T-helper 1 cell treated with Interleukin-12 subunit alpha and Interleukin-12 subunit beta and Interleukin-4 antibody, amounts not matched to agents 30 μg/mL and 1 μg/mL, for 36 hours (primary cell): ENCODE results near the gene RERE.
"Not testable (repeated sequence)": the region's sequence is repeated elsewhere in the genome, so short reads cannot be mapped to it uniquely, and the experiment has no call there.

ENCODE experiments used
- H3K27ac Mint-ChIP-seq: one replicate; pipeline ENCODE4 v1.8.0; 2021; ENCODE audit warnings: mild to moderate bottlenecking, mixed read lengths
- H3K27me3 Mint-ChIP-seq: one replicate; pipeline ENCODE4 v1.8.0; 2021; ENCODE audit warnings: low read depth, mixed read lengths
- H3K36me3 Mint-ChIP-seq: one replicate; pipeline ENCODE4 v1.8.0; 2021; ENCODE audit warnings: low read depth, mixed read lengths
- H3K4me1 Mint-ChIP-seq: one replicate; pipeline ENCODE4 v1.8.0; 2021; ENCODE audit warnings: low read depth, mixed read lengths
- H3K4me3 Mint-ChIP-seq: one replicate; pipeline ENCODE4 v1.8.0; 2021; ENCODE audit warnings: mild to moderate bottlenecking, moderate library complexity, mixed read lengths
- H3K9me3 Mint-ChIP-seq: one replicate; pipeline ENCODE4 v1.8.0; 2021; ENCODE audit warnings: mixed read lengths

The RERE gene

GRCh38 chr1:8625981-8626898, 191.2 kb downstream of the RERE start:
- H3K4me1 Mint-ChIP-seq, result peaks cover 51% of the 10 kb centered on the region
- H3K27me3 Mint-ChIP-seq, result no peaks in the 10 kb centered on the region
- H3K4me3 Mint-ChIP-seq, result no peak overlapping the region
- no peaks in the 10 kb centered on the region for H3K9me3 Mint-ChIP-seq
- peaks cover 10% of the 10 kb centered on the region for H3K36me3 Mint-ChIP-seq
- H3K27ac Mint-ChIP-seq, result no peak overlapping the region

GRCh38 chr1:8625491-8625890, 191.9 kb downstream of the RERE start:
- no peaks in the 10 kb centered on the region for H3K9me3 Mint-ChIP-seq
- peaks cover 52% of the 10 kb centered on the region for H3K4me1 Mint-ChIP-seq
- peaks cover 10% of the 10 kb centered on the region for H3K36me3 Mint-ChIP-seq
- no peak overlapping the region for H3K4me3 Mint-ChIP-seq
- no peaks in the 10 kb centered on the region for H3K27me3 Mint-ChIP-seq
- no peak overlapping the region for H3K27ac Mint-ChIP-seq

DNA sequence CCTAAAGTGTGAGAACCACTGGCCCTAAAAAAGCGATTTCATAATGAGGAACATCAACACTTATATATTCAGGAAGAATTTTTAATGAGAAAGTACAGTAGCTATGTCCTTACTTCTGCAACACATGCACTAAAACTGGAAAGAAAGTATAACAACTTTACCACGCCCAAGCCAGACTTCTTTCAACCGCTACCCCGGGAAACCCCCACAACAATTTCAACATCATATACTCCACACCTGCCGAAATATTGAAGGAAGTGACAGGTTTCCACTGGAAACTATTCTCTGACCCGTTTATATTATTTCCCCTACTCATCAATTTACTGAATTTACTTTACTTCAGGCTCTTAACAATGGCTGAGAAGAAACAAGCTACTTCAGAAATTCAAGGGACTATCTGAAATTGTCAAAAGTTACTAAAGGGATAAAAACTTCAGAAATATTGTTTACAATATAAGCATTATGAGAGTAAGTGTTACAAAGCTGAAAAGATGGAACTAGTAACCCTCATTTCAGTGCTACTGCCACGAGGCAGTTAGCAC, 193.7 kb downstream of the RERE start:
- peaks cover 34% of the 10 kb centered on the region for H3K4me1 Mint-ChIP-seq
- H3K36me3 Mint-ChIP-seq, H3K4me3 Mint-ChIP-seq, H3K9me3 Mint-ChIP-seq, H3K27me3 Mint-ChIP-seq: not testable (repeated sequence)
- H3K27ac Mint-ChIP-seq, result peak overlapping the region; percentile 46

DNA sequence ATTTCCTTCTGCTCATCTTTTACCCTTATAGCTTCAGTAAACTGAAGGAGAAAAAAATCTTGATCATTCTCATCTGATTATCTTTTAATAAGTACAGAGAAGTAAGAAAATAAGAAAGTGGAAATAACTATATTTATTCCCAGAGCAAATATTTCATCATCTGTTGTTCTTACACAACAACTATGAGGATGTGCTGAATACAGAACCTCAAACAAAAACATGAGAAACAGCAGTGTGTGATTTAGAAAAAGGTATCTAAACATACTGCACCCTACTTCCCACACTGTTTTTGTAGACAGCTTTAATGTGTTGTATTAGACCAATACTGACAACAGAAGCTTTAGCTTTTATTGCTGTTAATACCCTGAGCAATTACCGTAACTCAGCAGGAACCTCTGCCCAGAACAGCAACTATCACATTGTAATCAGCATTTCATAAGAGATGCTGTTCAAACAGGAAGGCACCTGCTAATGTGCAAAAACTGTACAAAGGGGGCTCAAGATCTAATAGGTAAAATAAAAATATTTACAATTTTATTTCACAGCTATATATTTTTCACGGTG, 195.6 kb downstream of the RERE start:
- peaks cover 30% of the 10 kb centered on the region for H3K4me1 Mint-ChIP-seq
- not testable (repeated sequence) for H3K27ac Mint-ChIP-seq, H3K27me3 Mint-ChIP-seq, H3K4me3 Mint-ChIP-seq, H3K36me3 Mint-ChIP-seq, H3K9me3 Mint-ChIP-seq

DNA sequence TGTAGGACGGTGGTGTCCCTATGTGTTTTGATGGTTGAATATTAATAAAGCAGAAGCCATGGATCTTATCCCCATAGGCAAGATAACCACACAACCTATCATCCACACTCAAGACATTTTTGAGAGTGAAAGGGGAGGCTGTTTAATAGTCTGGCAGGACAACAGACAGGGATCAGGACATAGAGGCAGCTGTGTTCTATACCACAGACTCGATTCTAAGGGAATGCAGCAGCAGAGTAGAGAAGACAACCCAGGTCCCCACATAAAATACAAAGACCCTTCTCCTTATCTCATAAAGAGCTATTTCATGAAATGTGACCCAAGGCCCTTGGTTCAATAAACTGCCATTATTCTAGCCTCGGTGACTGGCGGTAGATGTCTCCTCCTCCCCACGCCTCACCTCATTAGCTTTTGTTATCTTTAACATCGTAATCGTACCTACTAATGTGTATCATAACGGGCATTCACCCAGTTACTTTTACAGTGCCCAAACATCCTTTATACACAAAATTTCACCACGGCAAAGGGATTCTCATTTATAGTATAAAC, 196.3 kb downstream of the RERE start:
- not testable (repeated sequence) for H3K27ac Mint-ChIP-seq, H3K36me3 Mint-ChIP-seq, H3K9me3 Mint-ChIP-seq, H3K27me3 Mint-ChIP-seq, H3K4me3 Mint-ChIP-seq
- peaks cover 25% of the 10 kb centered on the region for H3K4me1 Mint-ChIP-seq

DNA sequence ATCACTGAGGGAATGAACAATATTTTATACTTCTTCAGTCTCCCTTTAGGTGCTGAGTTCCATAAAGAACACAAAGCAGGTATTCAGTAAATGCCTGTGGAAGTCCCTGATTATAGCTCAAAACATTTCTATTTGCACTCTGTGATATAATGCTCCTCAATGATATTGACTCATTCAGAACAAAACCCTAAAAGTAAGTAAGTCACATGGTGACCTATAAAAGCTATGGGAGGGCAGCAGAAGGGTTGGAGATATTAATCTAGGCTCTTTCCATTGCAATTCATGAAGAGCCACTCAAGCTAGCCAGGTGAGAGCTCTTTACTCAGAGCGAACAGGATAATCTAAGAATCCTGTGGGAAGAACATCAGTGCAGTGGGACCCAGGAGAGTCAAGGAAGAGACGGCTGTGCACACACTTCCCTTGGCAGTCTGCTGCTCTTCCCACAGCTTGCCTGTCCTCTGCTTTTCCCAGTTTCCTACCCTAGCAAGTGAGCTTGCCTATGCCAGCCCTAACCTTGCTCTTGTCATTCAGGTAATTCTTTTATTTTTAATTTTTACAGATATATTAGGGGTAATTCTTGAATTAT, 197.4 kb downstream of the RERE start:
- H3K4me1 Mint-ChIP-seq, result peaks cover 16% of the 10 kb centered on the region
- not testable (repeated sequence) for H3K27me3 Mint-ChIP-seq, H3K27ac Mint-ChIP-seq, H3K36me3 Mint-ChIP-seq, H3K9me3 Mint-ChIP-seq, H3K4me3 Mint-ChIP-seq

DNA sequence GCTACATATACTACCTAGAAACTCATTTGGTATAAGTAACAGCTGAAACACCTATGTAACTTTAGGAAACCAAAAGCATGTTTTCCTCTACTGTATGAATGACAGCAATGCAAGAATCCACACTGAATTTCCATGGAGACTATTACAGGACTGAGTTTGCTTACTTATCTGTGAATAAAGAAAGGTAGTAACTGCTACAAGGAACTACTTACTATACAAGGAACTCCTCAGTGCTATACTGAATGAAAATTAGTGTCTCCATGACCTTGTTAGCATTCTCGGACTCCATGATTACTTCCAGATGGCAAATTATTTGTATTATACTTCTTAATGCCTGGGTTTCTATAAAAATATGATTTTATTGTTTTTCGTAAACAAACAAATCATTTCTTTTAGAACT, 198.0 kb downstream of the RERE start:
- not testable (repeated sequence) for H3K36me3 Mint-ChIP-seq, H3K4me3 Mint-ChIP-seq, H3K9me3 Mint-ChIP-seq, H3K27me3 Mint-ChIP-seq, H3K27ac Mint-ChIP-seq
- H3K4me1 Mint-ChIP-seq, result peaks cover 15% of the 10 kb centered on the region

GRCh38 chr1:8616791-8617190, 200.6 kb downstream of the RERE start:
- not testable (repeated sequence) for H3K27me3 Mint-ChIP-seq, H3K27ac Mint-ChIP-seq, H3K4me1 Mint-ChIP-seq, H3K4me3 Mint-ChIP-seq, H3K9me3 Mint-ChIP-seq
- peaks cover 10% of the 10 kb centered on the region for H3K36me3 Mint-ChIP-seq

DNA sequence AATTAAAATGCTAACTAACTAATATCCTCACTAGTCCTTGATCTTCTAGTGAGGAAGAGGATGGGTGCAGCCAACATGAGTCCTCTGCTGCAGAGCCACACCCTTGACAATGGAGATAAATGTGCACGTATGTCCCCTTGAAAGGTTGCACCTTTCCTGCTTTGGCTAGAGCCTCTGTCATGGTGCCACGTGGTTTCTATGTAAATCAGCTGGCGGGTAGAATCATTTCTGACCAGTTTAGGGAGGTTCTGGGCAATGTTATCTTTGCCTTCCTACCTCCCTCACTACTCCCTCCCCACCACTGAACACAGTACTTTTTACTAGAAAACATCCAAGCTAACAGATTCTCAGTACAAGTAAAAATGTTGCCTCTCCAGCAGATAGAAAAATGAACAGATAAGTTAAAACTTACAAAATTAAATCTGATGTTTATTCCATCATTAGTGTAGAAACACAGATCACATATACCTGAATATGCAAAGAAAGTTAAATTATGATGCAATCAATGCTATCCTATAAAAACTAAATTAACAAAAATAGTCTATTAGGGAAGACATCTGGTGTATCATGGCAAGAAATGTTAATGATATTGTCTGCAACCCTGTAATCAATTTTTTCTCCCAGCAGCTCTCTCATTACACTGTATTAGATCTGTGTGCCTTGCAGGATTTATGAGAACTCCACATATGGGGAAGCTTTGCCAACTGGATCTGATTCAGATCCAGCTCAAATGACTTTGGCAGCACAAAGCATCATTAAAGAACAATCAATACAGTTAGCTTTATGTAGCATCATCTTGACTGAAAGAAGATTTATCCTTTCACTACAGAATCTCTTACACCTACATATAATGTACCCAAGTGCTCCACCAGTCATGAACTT, 205.6 kb downstream of the RERE start:
- H3K4me3 Mint-ChIP-seq, H3K4me1 Mint-ChIP-seq, H3K9me3 Mint-ChIP-seq, H3K27ac Mint-ChIP-seq, H3K27me3 Mint-ChIP-seq: not testable (repeated sequence)
- peaks cover 13% of the 10 kb centered on the region for H3K36me3 Mint-ChIP-seq

GRCh38 chr1:8607906-8608305, 209.5 kb downstream of the RERE start:
- Mint-ChIP-seq H3K27me3 (no peaks in the 10 kb centered on the region), H3K27ac (no peak overlapping the region)

GRCh38 chr1:8604041-8604945, 213.1 kb downstream of the RERE start:
- peaks cover 31% of the 10 kb centered on the region for H3K4me1 Mint-ChIP-seq
- H3K27me3 Mint-ChIP-seq, result no peaks in the 10 kb centered on the region
- peak overlapping the region; percentile 68 for H3K4me3 Mint-ChIP-seq
- peak overlapping the region; percentile 87 for H3K27ac Mint-ChIP-seq
- H3K36me3 Mint-ChIP-seq, result peaks cover 15% of the 10 kb centered on the region
- H3K9me3 Mint-ChIP-seq, result no peaks in the 10 kb centered on the region

More at GRCh38 chr1:8607906-8608305, 209.5 kb downstream of the RERE start:
- peaks cover 8% of the 10 kb centered on the region for H3K36me3 Mint-ChIP-seq
- H3K4me3 Mint-ChIP-seq, result no peak overlapping the region
- H3K9me3 Mint-ChIP-seq, result no peaks in the 10 kb centered on the region
- H3K4me1 Mint-ChIP-seq, result peaks cover 27% of the 10 kb centered on the region

DNA sequence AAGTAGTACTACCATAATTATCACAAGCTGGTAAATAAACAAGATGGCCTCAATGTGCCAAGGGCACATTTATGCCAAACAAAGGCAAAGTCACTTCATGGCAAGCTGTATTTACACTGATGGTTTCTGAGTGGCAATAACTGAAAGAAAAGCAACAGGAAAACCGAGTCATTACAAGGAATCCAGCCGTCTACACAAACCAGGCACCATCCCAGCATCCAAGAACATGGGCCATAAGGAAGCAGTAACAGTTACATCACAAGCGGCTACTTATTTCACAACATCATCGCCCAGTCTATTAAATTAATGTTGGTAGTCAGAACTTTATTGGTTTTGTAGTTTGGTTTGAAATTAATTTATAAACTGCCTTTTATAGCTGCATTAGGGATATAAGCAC, 214.2 kb downstream of the RERE start:
- peak overlapping the region; percentile 58 for H3K27ac Mint-ChIP-seq
- H3K4me3 Mint-ChIP-seq, result peak overlapping the region; percentile 28
- no peaks in the 10 kb centered on the region for H3K27me3 Mint-ChIP-seq
- H3K36me3 Mint-ChIP-seq, result peaks cover 15% of the 10 kb centered on the region
- no peaks in the 10 kb centered on the region for H3K9me3 Mint-ChIP-seq
- peaks cover 34% of the 10 kb centered on the region for H3K4me1 Mint-ChIP-seq

GRCh38 chr1:8602471-8603219, 214.8 kb downstream of the RERE start:
- Mint-ChIP-seq H3K4me1 (peaks cover 34% of the 10 kb centered on the region), H3K4me3 (peak overlapping the region; percentile 49), H3K9me3 (no peaks in the 10 kb centered on the region), H3K27ac (peak overlapping the region; percentile 58), H3K27me3 (no peaks in the 10 kb centered on the region), H3K36me3 (peaks cover 15% of the 10 kb centered on the region)
